Spleen (tissue), 7 donors: ENCODE results near the gene FOXF1.

Experiments
- CTCF ChIP-seq, 11 experiments: fragments of 200-600 bp in 7 of 11; fragments of 450-650 bp in 4 of 11; sonication (generic) in 4 of 11; IDR thresholded peaks in 8 of 11; conservative IDR thresholded peaks in 3 of 11; 1 replicate in 7 of 11; 2 replicates in 4 of 11; pipeline versions ENCODE4 v1.4.0 to v1.8.0; 2016 to 2021; ENCODE audit warnings: antibody characterized with exemption in 11 of 11, inconsistent platforms in 4 of 11, mild to moderate bottlenecking in 1 of 11
- POLR2A ChIP-seq, 3 donors: fragments of 450-650 bp; IDR thresholded peaks; one replicate each; pipeline ENCODE4 v1.5.1; 2017; ENCODE audit warnings: antibody characterized with exemption in 3 of 3, mild to moderate bottlenecking in 1 of 3
- donor health status: DM: no; HTN: no; CAD: no; lungs with moderate emphysema.
- donor health status: DM: no; HTN: no; CAD: no.
- donor health status: DM: no; HTN: no; CAD: no.

- TF ChIP-seq CTCF (IDR thresholded peaks at IDR 0.05 in 8 of 11, conservative IDR thresholded peaks at IDR 0.05 in 3 of 11) (no peak), POLR2A (IDR thresholded peaks at IDR 0.05) (no peak)
Observed at GRCh38 chr16:86503830-86504229, 6.5 kb upstream of the FOXF1 start.
